Activated naive CD4-positive, alpha-beta T cell treated with anti-CD3 and anti-CD28 coated beads for 36 hours (primary cell): ENCODE data around the gene NMT2. TPM values are rescaled to one million over a fixed set of nuclear protein-coding genes. Genes with fewer than 3 reads are reported as not detected.

Experiments used
- CTCF ChIA-PET: fragments of 350-600 bp; sonication (Branson Sonifier 250); formaldehyde crosslinking; loops from one replicate; lab custom pipeline; 2021; ENCODE audit warnings: antibody characterized with exemption; lab: Charles Lee
- DNase-seq: peaks from one replicate; pipeline ENCODE4 v3.0.0-alpha.2; 2020
- H3K27ac Mint-ChIP-seq: one replicate; pipeline ENCODE4 v1.8.0; 2021; ENCODE audit warnings: mild to moderate bottlenecking, mixed read lengths
- H3K27me3 Mint-ChIP-seq: one replicate; pipeline ENCODE4 v1.8.0; 2021; ENCODE audit warnings: low read depth, mixed read lengths
- H3K36me3 Mint-ChIP-seq: one replicate; pipeline ENCODE4 v1.8.0; 2021; ENCODE audit warnings: low read depth, mixed read lengths
- H3K4me1 Mint-ChIP-seq: one replicate; pipeline ENCODE4 v1.8.0; 2021; ENCODE audit warnings: low read depth, mixed read lengths
- H3K4me3 Mint-ChIP-seq: one replicate; pipeline ENCODE4 v1.8.0; 2021; ENCODE audit warnings: mild to moderate bottlenecking, moderate library complexity, mixed read lengths
- H3K9me3 Mint-ChIP-seq: one replicate; pipeline ENCODE4 v1.8.0; 2021; ENCODE audit warnings: mixed read lengths
- intact Hi-C: fragments of 100-400 bp; cut with micrococcal nuclease; formaldehyde crosslinking; loops from one replicate; pipeline ENCODE4 v1.15.1; 2023
- total RNA-seq, 2 experiments: library from RNA; stranded (reverse); gene quantifications; one replicate each; pipeline ENCODE4 v1.2.3, GENCODE V29; 2021

The NMT2 gene
- total RNA-seq, 2 experiments from 2014 or later: 20.4 to 22.3 TPM

GRCh38 chr10:15201589-15202300 lies 33.3 kb upstream of the NMT2 start:
- intact Hi-C loops: no loop called here
- H3K4me3 Mint-ChIP-seq: no peak overlapping the region
- DNase-seq: no peak
- H3K27ac Mint-ChIP-seq: no peak overlapping the region
- no peaks in the 10 kb centered on the region for H3K27me3 Mint-ChIP-seq
- H3K36me3 Mint-ChIP-seq: no peaks in the 10 kb centered on the region
- CTCF ChIA-PET: interaction anchor here (0.6 to 2.1 kb wide), 6 partner anchors 8 to 38 kb away, joined by 3 to 9 read pairs (median 4); partner anchors contain the start of gene NMT2
- H3K9me3 Mint-ChIP-seq: no peaks in the 10 kb centered on the region
- H3K4me1 Mint-ChIP-seq: peaks cover 42% of the 10 kb centered on the region

- Mint-ChIP-seq H3K27me3 (no peaks in the 10 kb centered on the region), H3K9me3 (no peaks in the 10 kb centered on the region), H3K4me3 (no peak overlapping the region), H3K27ac (no peak overlapping the region), H3K36me3 (no peaks in the 10 kb centered on the region), H3K4me1 (peaks cover 41% of the 10 kb centered on the region)
- CTCF ChIA-PET: interaction anchor here (2.1 kb wide), 1 partner anchor 9 kb away, joined by 9 read pairs; no protein-coding TSS in a partner anchor
- intact Hi-C loops: no loop called here
- DNase-seq: no peak
Observed at GRCh38 chr10:15200626-15201025, 32.1 kb upstream of the NMT2 start.

- intact Hi-C loops: loop anchor here (1.0 kb wide), 1 partner anchor 10 kb away; no protein-coding TSS in a partner anchor
- Mint-ChIP-seq H3K36me3 (no peaks in the 10 kb centered on the region), H3K27ac (no peak overlapping the region), H3K4me3 (no peak overlapping the region), H3K27me3 (no peaks in the 10 kb centered on the region), H3K9me3 (no peaks in the 10 kb centered on the region), H3K4me1 (peaks cover 35% of the 10 kb centered on the region)
- DNase-seq: no peak
- CTCF ChIA-PET: interaction anchor here (0.6 to 0.7 kb wide), 2 partner anchors 13 to 31 kb away, joined by 3 to 6 read pairs; no protein-coding TSS in a partner anchor
Observed at GRCh38 chr10:15197911-15198310, 29.4 kb upstream of the NMT2 start.

- Mint-ChIP-seq H3K9me3 (no peaks in the 10 kb centered on the region), H3K36me3 (no peaks in the 10 kb centered on the region), H3K4me3 (no peak overlapping the region), H3K27me3 (no peaks in the 10 kb centered on the region), H3K27ac (peak overlapping the region; percentile 57), H3K4me1 (peaks cover 29% of the 10 kb centered on the region)
- DNase-seq: no peak
- CTCF ChIA-PET: interaction anchor here (0.9 kb wide), 1 partner anchor 28 kb away, joined by 4 read pairs; no protein-coding TSS in a partner anchor
- intact Hi-C loops: no loop called here
Observed at GRCh38 chr10:15197276-15197675, 28.8 kb upstream of the NMT2 start.

GRCh38 chr10:15196021-15196834 lies 27.7 kb upstream of the NMT2 start:
- Mint-ChIP-seq H3K9me3 (no peaks in the 10 kb centered on the region), H3K27me3 (no peaks in the 10 kb centered on the region), H3K27ac (peak overlapping the region; percentile 56), H3K4me1 (peaks cover 24% of the 10 kb centered on the region), H3K36me3 (no peaks in the 10 kb centered on the region), H3K4me3 (peak overlapping the region; percentile 56)
- intact Hi-C loops: no loop called here
- peak; percentile 49 for DNase-seq
- CTCF ChIA-PET: interaction anchor here (0.6 to 0.9 kb wide), 2 partner anchors 27 to 29 kb away, joined by 4 read pairs; no protein-coding TSS in a partner anchor

- Mint-ChIP-seq H3K9me3 (peaks cover 3% of the 10 kb centered on the region), H3K27me3 (no peaks in the 10 kb centered on the region), H3K27ac (peak overlapping the region; percentile 74), H3K4me3 (no peak overlapping the region), H3K36me3 (peaks cover 1% of the 10 kb centered on the region), H3K4me1 (peaks cover 39% of the 10 kb centered on the region)
- intact Hi-C loops: no loop called here
- CTCF ChIA-PET: interaction anchor here (1.2 kb wide), 1 partner anchor 12 kb away, joined by 4 read pairs; no protein-coding TSS in a partner anchor
- DNase-seq: no peak
Observed at GRCh38 chr10:15189133-15189885, 20.8 kb upstream of the NMT2 start.

GRCh38 chr10:15188603-15189002 lies 20.1 kb upstream of the NMT2 start:
- CTCF ChIA-PET: interaction anchor here (0.6 kb wide), 2 partner anchors 13 to 25 kb away, joined by 4 read pairs; no protein-coding TSS in a partner anchor
- DNase-seq: peak; percentile 75
- H3K4me1 Mint-ChIP-seq: peaks cover 43% of the 10 kb centered on the region
- peak overlapping the region; percentile 74 for H3K27ac Mint-ChIP-seq
- no peak overlapping the region for H3K4me3 Mint-ChIP-seq
- intact Hi-C loops: loop anchor here (1.0 kb wide), 2 partner anchors 19 to 21 kb away; no protein-coding TSS in a partner anchor
- no peaks in the 10 kb centered on the region for H3K27me3 Mint-ChIP-seq
- H3K9me3 Mint-ChIP-seq: peaks cover 3% of the 10 kb centered on the region
- H3K36me3 Mint-ChIP-seq: peaks cover 1% of the 10 kb centered on the region

- no peak overlapping the region for H3K27ac Mint-ChIP-seq
- CTCF ChIA-PET: interaction anchor here (0.6 to 1.1 kb wide), 2 partner anchors 9 to 15 kb away, joined by 4 to 6 read pairs; no protein-coding TSS in a partner anchor
- H3K4me1 Mint-ChIP-seq: peaks cover 48% of the 10 kb centered on the region
Observed at GRCh38 chr10:15183689-15184481, 15.4 kb upstream of the NMT2 start.

GRCh38 chr10:15182540-15183207 lies 14.2 kb upstream of the NMT2 start:
- peaks cover 3% of the 10 kb centered on the region for H3K9me3 Mint-ChIP-seq
- intact Hi-C loops: no loop called here
- H3K36me3 Mint-ChIP-seq: peaks cover 1% of the 10 kb centered on the region
- DNase-seq: no peak
- no peaks in the 10 kb centered on the region for H3K27me3 Mint-ChIP-seq
- H3K4me3 Mint-ChIP-seq: no peak overlapping the region
- H3K4me1 Mint-ChIP-seq: peaks cover 40% of the 10 kb centered on the region
- no peak overlapping the region for H3K27ac Mint-ChIP-seq
- CTCF ChIA-PET: interaction anchor here (0.7 to 1.1 kb wide), 2 partner anchors 9 to 10 kb away, joined by 3 to 4 read pairs; no protein-coding TSS in a partner anchor

More at GRCh38 chr10:15183689-15184481, 15.4 kb upstream of the NMT2 start:
- H3K4me3 Mint-ChIP-seq: no peak overlapping the region
- peaks cover 1% of the 10 kb centered on the region for H3K36me3 Mint-ChIP-seq
- no peak for DNase-seq
- H3K9me3 Mint-ChIP-seq: peaks cover 3% of the 10 kb centered on the region
- H3K27me3 Mint-ChIP-seq: no peaks in the 10 kb centered on the region
- intact Hi-C loops: no loop called here

- DNase-seq: no peak
- CTCF ChIA-PET: interaction anchor here (0.7 to 1.0 kb wide), 2 partner anchors 8 to 10 kb away, joined by 3 read pairs; no protein-coding TSS in a partner anchor
- Mint-ChIP-seq H3K9me3 (peaks cover 3% of the 10 kb centered on the region), H3K27me3 (no peaks in the 10 kb centered on the region), H3K4me3 (no peak overlapping the region), H3K36me3 (peaks cover 1% of the 10 kb centered on the region), H3K27ac (no peak overlapping the region), H3K4me1 (peaks cover 36% of the 10 kb centered on the region)
- intact Hi-C loops: no loop called here
Observed at GRCh38 chr10:15181576-15182156, 13.2 kb upstream of the NMT2 start.
